Muscle layer of duodenum (tissue), 2 donors: ENCODE measurements around the gene FOSB.
"Not testable (repeated sequence)": the region's sequence is repeated elsewhere in the genome, so short reads cannot be mapped to it uniquely, and the experiment has no call there.

Source experiments
- H3K27ac ChIP-seq: one replicate; pipeline ENCODE4 v1.7.0; 2013; ENCODE audit warnings: mild to moderate bottlenecking, low read length
- H3K27me3 ChIP-seq: one replicate; pipeline ENCODE4 v1.7.0; 2013; ENCODE audit warnings: low read depth, mild to moderate bottlenecking, control low read depth, low read length
- H3K36me3 ChIP-seq, 2 donors: one replicate each; pipeline ENCODE4 v1.7.0; 2013; ENCODE audit warnings: low read length in 2 of 2, control low read depth in 1 of 2, mild to moderate bottlenecking in 1 of 2; ENCODE audit not compliant: insufficient read depth in 2 of 2, control insufficient read depth in 1 of 2
- H3K4me1 ChIP-seq, 2 donors: one replicate each; pipeline ENCODE4 v1.7.0; 2013; ENCODE audit warnings: low read length in 2 of 2, mild to moderate bottlenecking in 2 of 2, control low read depth in 1 of 2, moderate library complexity in 1 of 2; ENCODE audit not compliant: insufficient read depth in 2 of 2, control insufficient read depth in 1 of 2
- H3K4me3 ChIP-seq, 2 donors: one replicate each; pipeline ENCODE4 v1.7.0; 2013; ENCODE audit warnings: low read length in 2 of 2, low read depth in 1 of 2, mild to moderate bottlenecking in 1 of 2
- H3K9me3 ChIP-seq, 2 donors: one replicate each; pipeline ENCODE4 v1.7.0; 2013; ENCODE audit warnings: low read length in 2 of 2, control low read depth in 1 of 2, mild to moderate bottlenecking in 1 of 2; ENCODE audit not compliant: control insufficient read depth in 1 of 2
- donor health status: healthy.

FOSB gene

GRCh38 chr19:45428384-45429231, 39.2 kb upstream of the FOSB start:
- Histone ChIP-seq H3K4me1 (no peaks in the 10 kb centered on the region), H3K27ac (no peak overlapping the region), H3K27me3 (no peaks in the 10 kb centered on the region)

GRCh38 chr19:45429896-45430295, 37.9 kb upstream of the FOSB start:
- H3K4me3 ChIP-seq, H3K27ac ChIP-seq, H3K4me1 ChIP-seq: not testable (repeated sequence)

More at GRCh38 chr19:45428384-45429231, 39.2 kb upstream of the FOSB start:
- peak overlapping the region; percentile 58 to 60 for H3K4me3 ChIP-seq
- no peaks in the 10 kb centered on the region for H3K9me3 ChIP-seq
- H3K36me3 ChIP-seq = no peaks in the 10 kb centered on the region

GRCh38 chr19:45431008-45431407, 36.8 kb upstream of the FOSB start:
- not testable (repeated sequence) for H3K36me3 ChIP-seq, H3K27ac ChIP-seq, H3K27me3 ChIP-seq, H3K4me3 ChIP-seq, H3K4me1 ChIP-seq, H3K9me3 ChIP-seq

More at GRCh38 chr19:45429896-45430295, 37.9 kb upstream of the FOSB start:
- not testable (repeated sequence) for H3K9me3 ChIP-seq, H3K36me3 ChIP-seq, H3K27me3 ChIP-seq

GRCh38 chr19:45432543-45432942, 35.3 kb upstream of the FOSB start:
- not testable (repeated sequence) for H3K9me3 ChIP-seq

GRCh38 chr19:45437328-45437727, 30.5 kb upstream of the FOSB start:
- Histone ChIP-seq H3K4me1 (peaks cover 3 to 5% of the 10 kb centered on the region in 2 donors), H3K27me3 (no peaks in the 10 kb centered on the region), H3K27ac (no peak overlapping the region), H3K4me3 (no peak overlapping the region), H3K36me3 (no peaks in the 10 kb centered on the region), H3K9me3 (no peaks in the 10 kb centered on the region)

More at GRCh38 chr19:45432543-45432942, 35.3 kb upstream of the FOSB start:
- H3K27me3 ChIP-seq, H3K4me1 ChIP-seq, H3K36me3 ChIP-seq, H3K4me3 ChIP-seq, H3K27ac ChIP-seq: not testable (repeated sequence)

DNA sequence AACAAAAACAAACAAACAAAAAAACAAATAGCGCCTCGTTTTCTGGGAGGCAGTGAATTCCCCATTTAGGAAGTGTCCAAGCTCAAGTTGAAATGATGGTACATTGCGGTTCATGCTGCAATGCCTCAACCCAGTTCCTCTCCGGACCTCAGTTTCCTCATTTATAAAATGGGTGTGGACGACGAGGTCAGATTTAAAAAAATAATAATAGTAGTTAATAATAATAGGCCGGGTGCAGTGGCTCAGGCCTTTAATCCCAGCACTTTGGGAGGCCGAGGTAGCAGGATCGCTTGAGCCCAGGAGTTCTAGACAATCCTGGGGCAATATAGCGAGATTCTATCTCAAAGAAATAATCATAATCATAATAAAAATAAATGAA, 28.6 kb upstream of the FOSB start:
- no peaks in the 10 kb centered on the region for H3K27me3 ChIP-seq
- H3K36me3 ChIP-seq = peaks cover 0 to 4% of the 10 kb centered on the region in 2 donors
- H3K27ac ChIP-seq = no peak overlapping the region
- H3K9me3 ChIP-seq = no peaks in the 10 kb centered on the region
- peak overlapping the region in 1 of 2 donors; percentile 67 for H3K4me3 ChIP-seq
- H3K4me1 ChIP-seq = peaks cover 3 to 15% of the 10 kb centered on the region in 2 donors

GRCh38 chr19:45439569-45440258, 28.1 kb upstream of the FOSB start:
- H3K27me3 ChIP-seq = no peaks in the 10 kb centered on the region

DNA sequence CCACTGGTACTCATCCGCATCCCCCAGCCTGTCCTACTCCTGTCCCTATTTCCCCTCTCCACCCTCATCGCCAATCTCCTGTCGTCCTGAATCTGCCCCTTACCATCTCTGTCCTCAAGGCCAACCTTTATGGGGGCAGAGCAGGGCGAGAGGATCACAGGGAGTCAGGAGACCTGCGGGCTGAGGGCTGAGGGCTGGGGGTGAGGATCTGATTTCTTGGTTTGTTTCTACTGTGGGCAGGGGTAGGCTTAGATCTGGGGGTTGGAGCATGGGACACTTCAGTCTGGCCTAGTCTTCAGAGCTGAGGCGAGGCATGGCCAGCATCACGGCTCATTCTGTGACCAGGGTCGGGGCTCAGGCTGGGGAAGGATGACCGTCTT, 27.5 kb upstream of the FOSB start:
- Histone ChIP-seq H3K9me3 (no peaks in the 10 kb centered on the region), H3K4me3 (peak overlapping the region; percentile 16 to 67), H3K27me3 (no peaks in the 10 kb centered on the region), H3K27ac (peak overlapping the region; percentile 72), H3K36me3 (peaks cover 0 to 4% of the 10 kb centered on the region in 2 donors), H3K4me1 (peaks cover 3 to 25% of the 10 kb centered on the region in 2 donors)

More at GRCh38 chr19:45439569-45440258, 28.1 kb upstream of the FOSB start:
- no peaks in the 10 kb centered on the region for H3K9me3 ChIP-seq
- peaks cover 3 to 20% of the 10 kb centered on the region in 2 donors for H3K4me1 ChIP-seq
- peak overlapping the region; percentile 72 for H3K27ac ChIP-seq
- H3K4me3 ChIP-seq = peak overlapping the region; percentile 16 to 67
- H3K36me3 ChIP-seq = peaks cover 0 to 4% of the 10 kb centered on the region in 2 donors

DNA sequence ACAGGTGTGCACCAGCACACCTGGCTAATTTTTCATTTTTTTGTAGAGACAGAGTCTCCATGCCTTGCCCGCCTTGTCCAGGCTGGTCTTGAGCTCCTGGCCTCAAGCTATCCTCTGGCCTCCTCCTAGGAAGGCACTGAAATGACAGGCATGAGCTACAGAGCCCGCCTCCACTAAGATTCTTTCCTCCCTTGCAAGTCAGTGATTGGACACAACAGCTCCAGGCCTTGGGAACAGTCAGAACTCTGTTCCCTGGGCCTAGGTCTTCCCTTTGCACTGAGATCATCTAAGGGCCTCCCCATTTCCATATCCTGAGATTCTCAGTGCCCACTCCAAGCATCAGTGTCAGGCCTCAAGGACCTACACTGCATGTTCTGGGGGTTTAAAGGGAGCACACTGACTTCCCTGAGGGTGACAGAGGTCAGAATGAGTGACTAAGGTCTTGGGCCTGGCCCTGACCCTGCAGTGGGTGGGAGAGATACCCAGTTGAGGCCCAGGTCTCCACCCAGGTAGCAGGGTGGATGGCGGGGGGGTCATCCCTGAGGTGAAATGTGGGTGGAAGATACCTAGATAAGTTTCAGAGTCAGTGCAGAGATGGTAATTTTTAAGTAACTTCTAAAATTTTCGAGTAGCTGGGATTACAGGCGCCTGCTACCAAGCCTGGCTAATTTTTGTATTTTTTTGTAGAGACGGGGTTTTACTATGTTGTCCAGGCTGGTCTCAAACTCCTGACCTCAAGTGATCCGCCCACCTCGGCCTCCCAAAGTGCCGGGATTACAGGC, 26.7 kb upstream of the FOSB start:
- Histone ChIP-seq H3K9me3 (no peaks in the 10 kb centered on the region), H3K36me3 (peaks cover 0 to 4% of the 10 kb centered on the region in 2 donors), H3K27me3 (no peaks in the 10 kb centered on the region), H3K4me3 (no peak overlapping the region), H3K4me1 (peaks cover 3 to 29% of the 10 kb centered on the region in 2 donors), H3K27ac (peak overlapping the region; percentile 72)

- no peaks in the 10 kb centered on the region for H3K27me3 ChIP-seq
- peaks cover 0 to 4% of the 10 kb centered on the region in 2 donors for H3K36me3 ChIP-seq
- peaks cover 3 to 29% of the 10 kb centered on the region in 2 donors for H3K4me1 ChIP-seq
- no peaks in the 10 kb centered on the region for H3K9me3 ChIP-seq
- peak overlapping the region; percentile 60 for H3K27ac ChIP-seq
- H3K4me3 ChIP-seq = no peak overlapping the region
Observed at GRCh38 chr19:45442408-45442777, 25.4 kb upstream of the FOSB start.
